Activated T-helper 1 cell treated with Interleukin-2 at 50 U/mL for 16 hours (primary cell): ENCODE measurements around the gene CLMN.

ENCODE experiments used
- DNase-seq: peaks from one replicate; pipeline ENCODE4 v3.0.0-alpha.2; 2020; ENCODE audit warnings: low read depth

Gene CLMN

DNA sequence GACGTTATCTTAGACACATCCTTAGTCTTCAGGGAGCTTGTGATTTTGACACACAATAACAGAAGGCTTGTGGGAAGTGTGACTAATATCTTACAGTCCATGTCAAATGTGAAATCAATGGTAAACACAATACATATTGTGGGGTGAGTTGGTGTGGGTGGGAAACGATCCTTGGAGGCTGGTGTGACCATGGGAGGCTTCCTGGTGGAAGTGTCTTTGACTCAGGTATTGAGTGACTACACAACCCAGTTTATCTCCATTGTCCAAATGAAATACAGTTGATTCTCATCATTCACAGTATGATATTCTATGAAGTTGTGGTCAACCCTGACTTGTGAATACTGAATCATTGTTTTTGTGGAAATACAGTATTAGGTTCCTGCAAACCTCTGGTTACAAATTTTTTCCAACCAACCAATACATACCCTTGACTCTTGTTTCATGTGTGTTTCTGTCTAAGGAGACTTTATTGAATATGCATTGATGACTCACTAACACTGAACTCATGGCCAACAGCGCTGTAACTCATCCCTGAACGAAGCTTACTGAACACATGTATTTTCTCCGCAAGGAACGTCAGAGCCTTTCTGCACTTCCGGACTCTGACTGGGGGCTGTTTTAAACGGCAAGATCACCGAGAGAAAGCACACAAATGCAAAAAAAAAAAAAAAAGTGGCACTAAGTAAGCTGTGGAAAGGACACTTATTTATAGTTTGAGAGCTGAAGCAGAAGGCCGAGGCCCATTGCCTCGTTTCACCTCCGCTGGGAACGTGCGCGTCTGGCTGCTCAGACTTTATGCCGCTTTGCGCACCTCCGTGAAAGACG is 59.0 kb downstream of the CLMN start:
- DNase-seq: no peak

DNA sequence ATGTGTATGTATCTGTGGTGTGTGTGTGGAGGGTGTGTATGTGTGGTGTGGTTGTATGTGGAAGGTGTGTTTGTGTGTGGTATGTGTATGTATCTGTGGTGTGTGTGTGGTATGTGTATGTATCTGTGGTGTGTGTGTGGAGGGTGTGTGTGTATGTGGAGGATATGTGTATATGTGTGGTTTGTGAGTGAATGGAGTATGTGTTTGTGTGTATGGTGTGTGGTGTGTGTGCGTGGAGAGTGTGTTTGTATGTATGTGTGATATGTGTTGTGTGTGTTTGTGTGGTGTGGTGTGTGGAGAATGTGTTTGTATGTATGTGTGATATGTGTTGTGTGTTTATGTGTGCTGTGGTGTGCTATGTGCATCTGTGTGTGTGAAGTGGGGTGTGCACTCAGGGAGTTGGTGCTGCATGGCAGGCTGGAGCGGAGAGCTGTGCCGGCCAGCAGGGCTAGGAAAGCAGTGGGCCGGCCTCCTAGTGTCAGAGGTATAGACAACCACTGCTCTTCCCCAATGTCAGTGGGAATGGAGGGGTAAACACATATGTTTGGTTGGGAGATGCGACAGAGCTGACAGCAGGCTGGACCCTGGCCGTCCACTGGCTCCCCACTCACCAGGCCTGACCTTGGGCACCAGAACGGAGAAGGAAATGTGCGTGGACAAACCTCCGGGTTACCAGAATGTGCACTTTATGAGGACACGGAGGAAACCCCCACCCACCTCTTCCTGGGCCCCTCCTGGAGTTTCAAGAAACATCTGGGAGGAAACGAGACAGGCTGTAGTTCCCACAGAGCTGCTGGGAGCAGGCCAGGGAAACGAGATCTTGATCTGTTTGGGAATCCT is 60.7 kb downstream of the CLMN start:
- DNase-seq: no peak

DNA sequence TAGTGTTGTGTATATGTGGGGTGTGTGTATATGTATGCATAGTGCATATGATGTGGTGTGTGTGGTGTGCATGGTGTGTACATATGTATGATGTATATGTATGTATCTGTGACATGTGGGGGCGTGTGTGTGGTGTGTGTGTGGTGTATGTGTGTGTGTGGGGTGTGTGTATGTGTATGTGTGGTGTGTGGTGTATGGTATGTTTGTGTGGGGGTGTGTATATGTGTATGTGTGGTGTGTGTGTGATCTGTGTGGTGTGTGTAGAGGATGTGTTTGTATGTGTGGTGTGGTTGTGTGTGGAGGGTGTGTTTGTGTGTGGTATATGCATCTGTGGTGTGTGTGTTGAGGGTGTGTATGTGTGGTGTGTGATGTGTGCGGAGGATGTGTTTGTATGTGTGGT is 61.6 kb downstream of the CLMN start:
- no peak for DNase-seq

DNA sequence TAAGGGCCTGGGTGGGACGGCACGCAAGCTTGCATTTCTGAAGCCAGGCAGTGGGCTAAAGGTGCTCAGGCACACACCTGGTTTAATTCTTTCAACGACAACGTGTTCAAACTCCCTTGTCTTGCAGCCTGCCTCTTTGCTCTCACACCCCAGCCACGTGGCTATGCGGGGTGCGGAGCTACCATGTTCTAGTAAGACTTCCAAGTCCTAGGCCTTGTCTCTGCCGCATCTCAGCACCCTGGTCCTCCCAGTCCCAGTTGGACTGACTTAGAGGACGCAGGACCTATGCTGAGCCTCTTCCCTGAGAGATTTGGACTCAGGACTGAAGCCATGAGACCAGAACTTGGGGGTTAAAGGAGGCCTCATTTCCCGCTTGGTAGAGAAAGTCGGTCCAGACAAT is 62.2 kb downstream of the CLMN start:
- no peak for DNase-seq

DNA sequence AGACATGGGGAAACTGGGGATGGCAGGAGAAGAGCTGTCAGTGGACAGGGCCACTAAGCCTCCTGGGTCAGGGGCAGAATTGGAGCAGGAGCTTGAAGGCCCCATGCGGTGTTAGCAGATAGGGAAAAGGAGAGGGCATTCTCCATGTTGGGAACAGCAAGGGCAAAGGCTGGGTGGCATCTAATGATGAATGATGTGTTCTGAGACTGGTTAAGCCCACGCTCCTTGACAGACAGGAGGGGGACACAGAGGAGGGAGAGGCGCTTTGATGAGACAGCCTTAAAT is 63.0 kb downstream of the CLMN start:
- DNase-seq: no peak

DNA sequence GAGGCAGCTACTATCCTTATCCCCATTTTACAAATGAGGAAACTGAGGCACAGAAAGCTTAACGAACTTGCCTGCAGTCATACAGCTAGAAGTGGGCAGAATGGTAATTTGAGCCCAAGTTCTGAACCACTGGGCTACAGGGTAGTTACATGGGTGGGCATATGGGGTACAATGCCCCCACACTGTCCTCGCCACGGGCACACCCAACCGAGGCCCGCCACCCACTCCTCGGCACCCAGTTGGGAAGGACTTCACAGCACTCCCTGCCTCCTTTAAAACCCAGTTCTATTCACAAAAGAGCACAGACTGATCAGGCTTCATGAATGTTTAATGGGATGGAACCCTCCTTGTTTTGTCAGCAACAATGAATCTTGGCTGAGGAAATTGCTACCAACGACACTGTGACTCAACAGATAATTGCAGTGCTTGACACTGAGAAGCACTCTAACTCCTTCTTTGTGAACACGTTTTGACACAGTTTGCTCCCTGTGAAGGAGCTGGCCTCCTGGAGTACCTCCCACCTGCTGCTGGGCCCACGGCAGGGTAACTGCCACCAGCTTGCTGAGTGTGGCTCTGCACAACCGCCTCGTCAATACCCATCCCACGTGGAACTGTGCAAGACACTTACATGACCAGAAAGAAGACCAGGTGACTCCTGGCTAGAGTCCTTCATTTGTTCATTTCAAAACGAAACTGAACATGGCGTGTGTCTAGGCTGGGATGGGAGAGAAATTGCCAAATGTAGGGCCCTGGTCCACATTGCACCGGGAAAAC is 63.5 kb downstream of the CLMN start:
- no peak for DNase-seq

DNA sequence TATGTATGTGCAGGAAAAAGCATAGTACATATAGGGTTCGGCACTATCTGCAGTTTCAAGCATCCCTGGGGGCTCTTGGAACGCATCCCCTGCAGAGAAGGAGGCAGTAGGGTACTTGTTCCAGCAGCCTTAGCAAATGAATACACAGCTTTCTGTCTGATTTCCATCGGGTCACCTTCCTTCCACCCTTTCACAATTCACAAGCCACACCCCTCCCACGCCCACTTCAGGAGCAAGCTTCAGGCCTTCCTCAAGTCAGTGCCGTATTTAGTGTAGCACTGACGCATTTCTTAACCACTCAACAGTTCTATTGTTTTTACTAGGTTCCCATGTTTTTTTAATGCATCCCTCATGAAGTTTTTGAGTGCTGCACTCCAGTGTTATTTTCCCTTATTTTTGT is 64.2 kb downstream of the CLMN start:
- no peak for DNase-seq

DNA sequence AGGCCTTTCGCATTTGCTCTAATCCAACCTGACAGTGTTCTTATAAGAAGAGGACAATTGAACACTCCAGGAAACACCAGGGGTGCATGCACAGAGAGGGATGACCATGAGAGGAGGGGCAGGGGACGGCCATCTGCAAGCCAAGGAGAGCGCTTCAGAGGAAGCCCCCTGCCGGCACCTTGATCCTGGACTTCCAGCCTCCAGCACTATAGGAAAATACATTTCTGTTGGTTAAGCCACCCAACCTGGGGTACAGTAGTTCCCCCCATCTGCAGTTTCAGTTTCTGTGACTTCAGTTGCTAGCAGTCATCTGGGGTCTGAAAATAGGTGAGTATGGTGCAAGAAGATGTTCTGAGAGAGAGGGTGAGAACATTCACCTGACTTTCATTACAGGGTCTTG is 64.7 kb downstream of the CLMN start:
- DNase-seq: no peak

DNA sequence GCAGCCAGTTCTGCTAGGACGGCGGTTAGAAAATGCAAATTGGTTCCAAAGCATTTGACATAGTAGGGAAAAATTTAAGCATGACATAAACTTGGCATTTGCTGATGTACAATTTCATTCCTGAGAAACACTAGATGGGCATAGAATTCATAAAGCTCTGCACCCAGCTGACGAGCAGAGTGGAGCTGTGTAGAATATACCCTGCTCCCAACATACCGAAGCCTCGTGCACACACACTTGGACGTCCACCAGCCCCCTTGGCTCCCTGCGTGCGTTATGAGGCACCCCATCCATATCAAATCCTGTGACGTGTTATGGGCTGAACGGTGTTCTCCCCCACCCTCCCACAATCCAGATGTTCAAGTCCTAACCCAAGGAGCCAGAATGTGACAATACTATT is 65.4 kb downstream of the CLMN start:
- DNase-seq: no peak

DNA sequence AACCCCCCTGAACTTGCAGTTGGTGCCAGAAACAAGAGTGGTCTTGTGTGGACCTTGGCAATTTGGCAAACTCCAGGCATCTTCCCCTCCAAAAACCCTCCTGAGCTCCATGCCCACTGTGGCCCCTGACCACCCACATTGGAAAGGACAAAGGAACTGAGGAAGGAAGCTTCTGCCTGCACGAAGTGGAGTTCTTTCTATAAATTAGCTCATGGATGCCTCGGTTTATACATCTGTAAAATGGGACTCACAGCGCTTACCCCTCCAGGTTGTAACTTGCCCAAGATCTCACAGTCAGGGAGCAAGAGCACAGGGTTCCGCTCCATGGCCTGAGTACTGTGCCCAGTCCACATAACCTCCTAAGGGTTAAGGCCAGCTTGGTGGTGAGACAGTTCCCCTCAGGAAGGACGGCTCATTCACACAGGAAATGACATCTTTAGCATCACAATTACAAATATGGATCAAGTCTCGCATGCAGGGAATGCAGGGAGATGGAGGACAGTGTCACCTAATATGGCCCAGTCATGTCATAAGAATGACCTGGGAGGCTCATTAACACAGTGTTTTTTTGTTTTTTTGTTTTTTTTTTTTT is 66.6 kb downstream of the CLMN start:
- DNase-seq: no peak

DNA sequence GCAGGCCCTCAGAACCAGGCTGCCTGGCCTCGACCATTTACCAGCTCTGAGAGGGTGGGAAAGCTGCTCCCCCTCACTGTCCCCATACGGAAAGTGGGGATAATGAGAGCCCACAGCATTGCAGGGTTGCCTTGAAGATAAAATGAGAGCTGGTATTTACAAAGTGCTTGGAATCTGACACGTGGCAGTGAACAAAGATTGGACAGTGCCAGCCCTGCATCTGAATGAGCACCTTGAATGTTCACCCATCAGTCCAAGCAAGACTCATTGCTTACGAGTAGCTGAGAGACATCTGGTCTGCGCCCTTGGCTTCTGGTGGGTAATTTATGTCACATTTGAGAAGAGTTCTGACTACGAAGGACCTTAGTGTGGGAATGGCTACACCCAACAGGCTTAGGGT is 67.5 kb downstream of the CLMN start:
- DNase-seq: no peak

DNA sequence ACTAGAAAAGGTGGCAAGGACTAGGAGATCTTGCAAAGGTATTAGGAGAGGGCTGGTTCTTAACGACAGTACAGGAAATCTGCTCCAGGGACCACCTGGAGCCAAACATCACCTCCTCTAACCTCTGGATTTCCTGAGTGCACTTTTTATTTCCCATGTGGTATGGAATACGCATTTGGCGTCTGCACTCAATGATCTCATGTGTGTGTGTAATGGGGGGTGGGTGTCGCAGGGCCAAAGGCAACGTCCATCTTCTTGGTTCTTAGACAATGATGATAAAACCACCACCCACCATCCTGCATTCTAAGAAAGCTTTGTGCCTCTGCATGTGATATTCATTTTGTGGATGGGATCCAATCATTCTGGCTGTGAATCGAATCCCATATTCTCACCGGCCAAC is 68.8 kb downstream of the CLMN start:
- DNase-seq: no peak

DNA sequence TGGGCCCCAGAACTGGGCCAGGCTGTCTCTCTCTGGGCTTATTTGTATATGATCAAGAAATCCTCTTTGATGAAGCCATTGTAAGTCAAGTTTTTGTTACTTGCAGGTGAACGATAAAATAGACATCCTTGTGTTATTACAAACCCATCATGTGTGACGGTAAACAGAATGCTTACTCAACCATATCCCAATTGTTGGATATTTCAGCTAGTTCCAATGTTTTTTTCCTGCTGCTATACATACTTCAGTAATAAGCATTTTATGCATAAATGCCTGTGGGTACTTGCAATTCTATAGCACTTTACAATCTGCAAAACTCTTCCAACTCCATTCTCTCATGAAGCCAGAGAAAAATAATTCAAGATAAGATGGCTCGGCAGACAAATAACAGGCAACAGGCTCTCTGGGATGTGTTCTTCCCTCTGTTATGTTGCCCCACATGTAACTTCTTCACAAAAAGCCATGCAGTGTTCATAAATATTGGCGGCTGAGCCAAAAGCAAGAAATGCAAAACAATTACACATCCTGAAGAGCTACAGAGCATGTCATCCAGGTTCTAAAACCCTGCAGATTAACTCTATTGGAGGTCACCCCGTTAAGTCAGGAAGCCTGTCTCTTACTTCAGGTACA is 69.5 kb downstream of the CLMN start:
- DNase-seq: no peak

DNA sequence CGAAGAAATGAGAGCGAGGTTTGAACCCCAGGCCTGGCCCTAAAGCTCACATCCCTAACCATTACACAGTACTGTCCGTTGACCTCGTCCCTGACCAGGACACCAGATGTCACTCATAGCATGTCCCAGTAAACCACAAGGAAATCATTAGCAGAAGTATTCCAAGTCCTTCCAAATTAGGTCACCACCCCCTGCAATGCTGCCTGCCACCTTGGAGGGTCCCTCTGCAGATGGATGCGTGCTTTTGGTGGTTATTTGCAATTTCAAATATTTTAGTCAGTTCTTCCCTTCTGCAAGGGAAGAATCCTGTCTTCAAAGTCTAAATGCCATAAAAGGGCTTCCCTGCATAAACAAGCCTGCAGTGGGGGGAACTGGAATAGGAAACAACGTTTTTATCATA is 71.3 kb downstream of the CLMN start:
- DNase-seq: no peak

DNA sequence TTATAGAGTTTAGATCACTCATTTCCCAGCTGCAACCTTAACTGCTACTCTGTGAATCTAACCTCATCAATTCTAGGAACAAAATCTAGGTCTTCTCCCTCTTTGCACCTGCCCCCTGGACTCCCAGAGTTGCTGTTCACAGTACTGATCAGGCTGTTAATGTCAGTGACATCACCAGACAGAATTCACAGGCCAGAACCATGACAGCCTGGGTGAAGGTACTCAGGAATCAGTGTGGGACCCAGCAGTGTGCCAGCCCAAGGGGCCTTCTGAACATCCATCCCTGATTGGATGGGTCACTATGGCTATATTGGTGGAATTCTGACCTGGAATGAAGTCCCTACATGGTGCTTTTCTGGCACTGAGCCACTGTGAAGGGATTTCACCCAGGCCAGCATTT is 72.8 kb downstream of the CLMN start:
- DNase-seq: no peak

DNA sequence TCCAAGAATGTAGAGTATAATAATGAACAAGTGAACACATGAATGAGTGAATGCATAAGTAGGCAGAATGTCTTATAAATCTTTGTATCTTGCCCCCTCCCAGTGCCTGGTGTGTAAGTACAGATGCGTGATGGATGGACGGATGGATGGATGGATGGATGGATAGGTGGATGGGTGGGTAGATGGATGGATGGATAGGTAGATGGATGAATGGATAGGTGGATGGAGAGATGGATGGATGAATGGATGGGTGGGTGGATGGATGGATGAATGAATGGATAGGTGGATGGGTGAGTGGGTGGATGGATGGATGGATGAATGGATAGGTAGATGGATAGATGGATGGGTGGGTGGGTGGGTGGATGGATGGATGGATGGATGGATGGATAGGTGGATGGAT is 74.4 kb downstream of the CLMN start:
- no peak for DNase-seq

DNA sequence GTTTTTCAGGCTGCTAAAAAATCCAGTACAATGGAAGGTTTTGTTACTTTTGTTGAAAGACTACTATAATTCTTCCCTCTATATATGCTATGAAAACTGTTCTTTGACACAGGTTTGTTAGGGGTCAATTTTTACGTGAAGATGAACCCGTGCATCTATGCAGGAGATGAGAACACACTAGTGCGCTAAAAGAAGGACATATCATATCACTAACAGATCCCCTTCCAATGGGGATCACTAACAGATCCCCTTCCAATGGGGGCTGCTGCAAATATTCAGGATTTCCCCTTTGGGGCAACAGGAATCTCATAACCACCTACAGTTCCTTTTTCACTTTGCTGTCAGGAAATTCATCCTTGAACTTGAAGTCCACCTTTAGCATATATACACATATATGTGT is 75.1 kb downstream of the CLMN start:
- DNase-seq: no peak

DNA sequence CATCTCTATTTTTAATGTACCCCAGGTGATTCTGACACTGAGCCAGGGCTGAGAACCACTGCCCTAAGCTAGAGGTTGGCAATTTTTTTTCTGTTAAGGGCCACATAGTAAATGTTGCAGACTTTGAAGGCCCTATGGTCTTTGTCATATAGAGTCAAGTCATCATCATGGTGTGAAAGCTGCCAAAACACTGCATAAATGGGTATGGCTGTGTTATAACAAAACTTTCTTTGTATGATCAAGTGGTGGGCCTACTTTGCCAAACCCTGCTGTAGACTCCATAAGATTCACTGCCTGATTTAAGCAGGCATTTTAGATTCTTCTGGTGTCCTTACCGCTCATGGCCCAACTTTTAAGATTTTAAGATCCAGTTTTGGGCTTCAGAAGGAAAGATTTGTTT is 76.8 kb downstream of the CLMN start:
- DNase-seq: no peak

DNA sequence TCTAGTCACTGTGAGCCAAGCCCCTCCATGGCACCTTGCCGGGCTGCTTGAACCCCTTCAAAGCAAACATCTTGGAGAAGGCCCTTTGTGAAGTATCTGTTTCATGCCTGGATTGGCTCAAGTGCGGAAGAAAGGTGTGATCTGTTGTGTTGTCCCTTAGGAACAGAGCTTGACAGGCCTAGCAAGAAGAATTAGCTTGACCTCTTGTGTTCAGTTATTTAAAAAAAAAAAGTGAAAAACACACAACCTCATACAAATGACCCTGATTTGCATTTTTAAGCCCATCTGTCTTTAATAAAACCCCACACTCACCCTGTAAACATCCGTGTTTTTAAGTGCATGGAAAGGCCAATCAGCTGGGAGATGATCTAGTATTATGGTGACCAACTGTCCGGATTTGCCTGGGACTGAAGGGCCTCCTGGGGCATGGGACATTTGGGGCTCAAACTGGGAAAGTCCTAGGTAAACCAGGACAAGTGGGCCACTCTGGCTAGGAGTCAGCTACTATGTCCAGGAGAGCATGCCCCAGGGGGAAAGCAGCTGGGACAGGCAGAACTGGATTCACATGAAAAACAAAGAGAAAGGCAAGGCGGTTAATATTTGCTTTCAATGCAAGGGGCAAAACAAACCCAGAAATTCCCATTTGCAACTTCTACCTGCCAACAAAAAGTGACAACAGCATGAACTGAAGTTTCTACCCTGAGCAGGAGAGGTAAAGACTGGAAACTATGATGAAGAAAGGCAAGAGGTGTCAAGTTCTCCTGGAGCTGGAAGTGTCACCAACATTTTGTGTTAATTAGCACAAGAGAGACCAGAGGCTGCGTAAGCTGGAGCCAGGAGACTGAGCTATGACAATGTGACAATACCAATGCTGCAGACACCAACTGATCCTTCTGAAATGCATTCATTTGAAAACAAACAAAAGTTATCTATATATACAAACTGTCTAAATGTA is 78.6 kb downstream of the CLMN start:
- DNase-seq: no peak

DNA sequence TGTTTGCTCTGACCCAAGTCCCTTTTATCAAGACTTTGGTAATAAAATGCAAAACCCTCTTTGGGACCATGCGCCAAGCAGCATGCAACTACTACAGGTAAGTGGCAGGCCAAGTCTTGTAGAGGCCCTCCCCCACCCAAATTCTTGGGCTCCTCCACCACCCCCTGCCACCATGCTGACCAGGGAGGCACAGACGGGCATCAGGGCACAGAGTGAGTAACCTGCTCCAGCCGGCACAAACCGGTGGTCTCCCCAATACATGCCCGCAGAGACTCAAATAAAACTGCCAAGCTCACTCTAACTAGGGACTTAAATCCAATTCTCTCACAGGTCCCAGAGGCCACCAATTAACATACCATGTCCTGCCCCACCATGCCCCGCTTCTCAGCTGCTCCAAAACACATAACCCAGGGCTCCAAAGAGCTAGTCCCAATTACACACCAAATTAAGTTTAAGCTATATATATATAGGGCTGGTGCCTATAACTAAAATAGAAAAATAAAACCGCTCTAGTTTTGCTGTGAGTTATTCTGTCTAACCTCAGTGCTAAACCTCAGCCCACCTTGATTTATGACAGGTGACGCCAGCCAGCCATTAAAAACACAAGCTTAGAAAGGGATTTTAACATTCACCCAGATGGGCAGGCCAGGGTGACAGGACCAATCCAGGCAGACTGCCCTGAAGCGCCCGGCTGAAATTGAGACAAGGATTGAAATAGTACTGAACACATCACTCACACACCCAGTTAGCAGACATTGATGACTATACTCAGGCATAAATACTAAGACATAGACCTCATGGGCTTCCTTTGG is 81.0 kb downstream of the CLMN start:
- no peak for DNase-seq
